Gastroesophageal sphincter (tissue), 4 donors: ENCODE measurements around the gene BRD1. TPM values are rescaled to one million over a fixed set of nuclear protein-coding genes. Genes with fewer than 3 reads are reported as not detected.

Experiments
- ATAC-seq: fragments of 150-250 bp; one replicate; pipeline ENCODE4 v1.9.1; 2016; ENCODE audit warnings: mild to moderate bottlenecking, moderate library complexity
- H3K27ac ChIP-seq, 4 donors: fragments of 200-600 bp; sonication (generic) in 3 of 4; 1 replicate in 3 of 4; 2 replicates in 1 of 4; pipeline ENCODE4 v1.5.1; 2016 to 2019
- H3K27me3 ChIP-seq: fragments of 200-600 bp; sonication (generic); one replicate; pipeline ENCODE4 v1.5.1; 2019
- H3K36me3 ChIP-seq, 2 donors: fragments of 200-600 bp; sonication (generic); one replicate each; pipeline ENCODE4 v1.5.1; 2019; ENCODE audit warnings: control low read depth in 1 of 2
- H3K4me1 ChIP-seq, 3 donors: fragments of 200-600 bp; sonication (generic); 1 replicate in 2 of 3; 2 replicates in 1 of 3; pipeline ENCODE4 v1.5.1; 2016 to 2019; ENCODE audit warnings: control low read depth in 2 of 3
- H3K4me3 ChIP-seq, 2 donors: fragments of 200-600 bp; sonication (generic); one replicate each; pipeline ENCODE4 v1.5.1; 2019; ENCODE audit warnings: mild to moderate bottlenecking in 1 of 2, moderate library complexity in 1 of 2
- H3K9me3 ChIP-seq, 3 donors: fragments of 200-600 bp; sonication (generic); one replicate each; pipeline ENCODE4 v1.5.1; 2017 to 2019; ENCODE audit warnings: control low read depth in 2 of 3
- EP300 ChIP-seq: sonication (generic); formaldehyde crosslinking; IDR thresholded peaks from one replicate; pipeline ENCODE4 v1.6.1; 2017; ENCODE audit warnings: antibody characterized with exemption, mild to moderate bottlenecking
- POLR2A ChIP-seq, 2 donors: fragments of 450-650 bp; IDR thresholded peaks; one replicate each; pipeline ENCODE4 v1.6.1; 2017; ENCODE audit warnings: antibody characterized with exemption in 2 of 2, mild to moderate bottlenecking in 2 of 2, moderate library complexity in 1 of 2
- POLR2AphosphoS5 ChIP-seq: sonication (generic); formaldehyde crosslinking; IDR thresholded peaks from one replicate; pipeline ENCODE4 v1.6.1; 2017; ENCODE audit warnings: antibody characterized with exemption
- WGBS, 2 donors: methylation state at CpG; one replicate each; pipeline ENCODE4 v1.1.5; 2018; ENCODE audit warnings: low coverage in 1 of 2; 5-methylcytosine and 5-hydroxymethylcytosine counted together
- total RNA-seq, 4 donors: library from RNA; depleted of rRNA; stranded (reverse); fragments of >200 nt; gene quantifications; one replicate each; pipeline ENCODE4 v1.1.0, GENCODE V29; 2016
- TF ChIP-seq, protein P1 (sequence below), 4 experiments: fragments of 200-600 bp in 2 of 4; fragments of 450-650 bp in 2 of 4; sonication (generic) in 1 of 4; IDR thresholded peaks; one replicate each; pipeline ENCODE4 v1.5.1; 2017 to 2019; ENCODE audit warnings: antibody characterized with exemption in 4 of 4, mild to moderate bottlenecking in 2 of 4, moderate library complexity in 2 of 4

BRD1 gene
- total RNA-seq, 4 donors from 2014 or later, result 36.0 to 66.0 (median 45.5) TPM

DNA sequence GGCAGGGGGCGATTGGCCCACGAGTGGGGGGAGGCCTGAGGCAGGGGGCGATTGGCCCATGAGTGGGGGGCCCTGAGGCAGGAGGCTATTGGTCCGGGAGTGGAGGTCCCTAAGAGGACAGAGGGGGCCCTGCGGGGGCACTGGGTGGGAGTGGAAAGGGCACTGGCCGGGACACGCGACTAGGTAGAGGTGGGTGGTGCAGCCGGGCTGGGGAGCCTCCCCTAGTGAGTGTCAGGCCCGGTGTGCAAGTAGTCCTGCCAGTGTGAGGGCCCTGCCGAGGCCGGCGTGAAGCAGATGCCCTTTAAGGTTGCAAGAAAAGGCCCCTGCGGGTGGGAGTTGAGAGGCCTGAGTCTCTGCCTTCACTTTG, 909 bp upstream of the BRD1 start:
- ATAC-seq, result no peak
- H3K27ac ChIP-seq, result no peak overlapping the region
- peak overlapping the region in 1 of 2 donors; percentile 86 for H3K4me3 ChIP-seq
- WGBS, 2 donors, result 77 to 88% methylated on average over 10 to 11 of the region's 14 CpGs
- H3K36me3 ChIP-seq, result peaks cover 0 to 15% of the 10 kb centered on the region in 2 donors
- TF ChIP-seq EP300 (no peak), POLR2A (IDR thresholded peaks at IDR 0.05) (no peak), POLR2AphosphoS5 (no peak)
- TF ChIP-seq, protein P1, sequence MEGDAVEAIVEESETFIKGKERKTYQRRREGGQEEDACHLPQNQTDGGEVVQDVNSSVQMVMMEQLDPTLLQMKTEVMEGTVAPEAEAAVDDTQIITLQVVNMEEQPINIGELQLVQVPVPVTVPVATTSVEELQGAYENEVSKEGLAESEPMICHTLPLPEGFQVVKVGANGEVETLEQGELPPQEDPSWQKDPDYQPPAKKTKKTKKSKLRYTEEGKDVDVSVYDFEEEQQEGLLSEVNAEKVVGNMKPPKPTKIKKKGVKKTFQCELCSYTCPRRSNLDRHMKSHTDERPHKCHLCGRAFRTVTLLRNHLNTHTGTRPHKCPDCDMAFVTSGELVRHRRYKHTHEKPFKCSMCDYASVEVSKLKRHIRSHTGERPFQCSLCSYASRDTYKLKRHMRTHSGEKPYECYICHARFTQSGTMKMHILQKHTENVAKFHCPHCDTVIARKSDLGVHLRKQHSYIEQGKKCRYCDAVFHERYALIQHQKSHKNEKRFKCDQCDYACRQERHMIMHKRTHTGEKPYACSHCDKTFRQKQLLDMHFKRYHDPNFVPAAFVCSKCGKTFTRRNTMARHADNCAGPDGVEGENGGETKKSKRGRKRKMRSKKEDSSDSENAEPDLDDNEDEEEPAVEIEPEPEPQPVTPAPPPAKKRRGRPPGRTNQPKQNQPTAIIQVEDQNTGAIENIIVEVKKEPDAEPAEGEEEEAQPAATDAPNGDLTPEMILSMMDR (IDR thresholded peaks at IDR 0.05), result no peak
- no peaks in the 10 kb centered on the region for H3K27me3 ChIP-seq
- H3K9me3 ChIP-seq, result peaks cover 0 to 18% (median 0%) of the 10 kb centered on the region in 3 donors
- peaks cover 0 to 39% (median 30%) of the 10 kb centered on the region in 3 donors for H3K4me1 ChIP-seq

DNA sequence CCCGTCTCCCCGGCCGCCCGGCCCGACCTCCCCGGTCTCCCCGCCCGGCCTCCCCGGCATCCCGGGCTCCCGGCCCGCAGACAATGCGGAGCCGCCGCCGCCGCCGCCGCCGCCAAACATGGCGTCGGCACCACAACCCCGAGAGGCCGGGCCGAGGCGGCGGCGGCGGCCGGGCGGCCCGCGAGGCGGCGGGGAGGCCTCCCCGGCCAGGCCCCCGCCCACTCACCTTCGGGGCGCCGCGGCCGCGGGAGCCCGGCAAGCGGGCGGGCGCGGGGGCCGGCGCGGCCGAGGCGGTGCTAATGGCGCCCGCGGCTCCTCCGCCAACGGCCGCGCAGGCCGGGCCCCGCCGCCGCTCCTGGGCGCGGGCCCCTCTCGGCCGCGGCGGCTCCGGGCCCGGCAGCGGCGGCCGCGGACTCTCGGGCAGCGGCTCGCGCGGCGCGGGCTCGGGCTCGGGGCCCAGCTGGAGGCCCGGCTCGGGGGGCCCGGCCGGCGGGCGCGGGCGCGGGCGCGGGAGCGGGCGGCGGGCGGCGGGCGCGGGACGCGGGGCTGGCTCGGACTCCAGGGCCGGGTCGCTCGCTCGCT, 311 bp downstream of the BRD1 start:
- H3K4me3 ChIP-seq, result peak overlapping the region; percentile 47 to 86
- TF ChIP-seq, protein P1 (IDR thresholded peaks at IDR 0.05), result no peak
- TF ChIP-seq EP300 (no peak), POLR2AphosphoS5 (no peak), POLR2A (IDR thresholded peaks at IDR 0.05) (no peak)
- H3K9me3 ChIP-seq, result peaks cover 0 to 18% (median 0%) of the 10 kb centered on the region in 3 donors
- no peaks in the 10 kb centered on the region for H3K27me3 ChIP-seq
- peaks cover 0 to 28% of the 10 kb centered on the region in 2 donors for H3K36me3 ChIP-seq
- no CpG with 5 or more reads among the region's 110 CpGs for WGBS, 2 donors
- H3K4me1 ChIP-seq, result peaks cover 0 to 51% (median 30%) of the 10 kb centered on the region in 3 donors
- peak; percentile 49 for ATAC-seq
- peak overlapping the region; percentile 77 to 95 (median 88) for H3K27ac ChIP-seq

DNA sequence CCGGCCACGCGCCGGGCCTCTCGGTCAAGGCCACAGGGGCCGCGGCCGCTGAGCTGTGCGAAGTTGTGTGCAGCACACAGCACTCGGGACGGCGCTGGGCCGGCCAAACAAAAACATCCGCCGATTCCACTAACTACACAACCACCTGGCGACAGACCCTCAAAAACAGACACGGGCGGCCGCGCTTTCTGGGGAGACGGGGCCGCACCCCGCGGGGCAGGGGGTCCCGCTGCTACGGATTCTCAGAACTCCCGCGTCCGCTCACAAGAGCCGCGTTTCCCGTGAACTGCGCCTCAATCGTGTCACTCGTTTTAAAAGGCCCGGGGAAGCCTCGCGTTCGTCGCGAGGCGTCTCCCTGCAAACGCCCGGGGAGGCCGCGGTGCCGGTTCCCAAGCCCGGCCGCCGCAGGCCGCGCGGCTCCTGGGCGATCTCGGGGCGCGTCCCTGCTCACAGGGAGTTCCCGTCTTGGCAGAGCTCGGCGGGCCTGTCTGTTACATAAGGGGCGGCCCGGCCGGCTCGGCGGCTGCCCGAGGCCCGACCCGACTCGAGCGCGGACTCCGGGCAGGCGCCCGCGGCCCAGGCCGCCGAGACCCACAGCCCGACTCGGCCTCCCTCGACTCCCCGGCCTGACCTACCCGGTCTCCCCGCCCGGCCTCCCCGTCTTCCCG, 936 bp downstream of the BRD1 start:
- Histone ChIP-seq H3K9me3 (peaks cover 0 to 18% (median 0%) of the 10 kb centered on the region in 3 donors), H3K36me3 (peaks cover 0 to 34% of the 10 kb centered on the region in 2 donors), H3K27me3 (no peaks in the 10 kb centered on the region), H3K27ac (peak overlapping the region; percentile 77 to 95 (median 88)), H3K4me1 (peaks cover 0 to 57% (median 31%) of the 10 kb centered on the region in 3 donors), H3K4me3 (peak overlapping the region; percentile 47 to 86)
- TF ChIP-seq POLR2A (IDR thresholded peaks at IDR 0.05) (peak in 1 of 2 donors; percentile 18), POLR2AphosphoS5 (no peak)
- ATAC-seq, result peak; percentile 62
- no CpG with 5 or more reads among the region's 86 CpGs for WGBS, 2 donors

DNA sequence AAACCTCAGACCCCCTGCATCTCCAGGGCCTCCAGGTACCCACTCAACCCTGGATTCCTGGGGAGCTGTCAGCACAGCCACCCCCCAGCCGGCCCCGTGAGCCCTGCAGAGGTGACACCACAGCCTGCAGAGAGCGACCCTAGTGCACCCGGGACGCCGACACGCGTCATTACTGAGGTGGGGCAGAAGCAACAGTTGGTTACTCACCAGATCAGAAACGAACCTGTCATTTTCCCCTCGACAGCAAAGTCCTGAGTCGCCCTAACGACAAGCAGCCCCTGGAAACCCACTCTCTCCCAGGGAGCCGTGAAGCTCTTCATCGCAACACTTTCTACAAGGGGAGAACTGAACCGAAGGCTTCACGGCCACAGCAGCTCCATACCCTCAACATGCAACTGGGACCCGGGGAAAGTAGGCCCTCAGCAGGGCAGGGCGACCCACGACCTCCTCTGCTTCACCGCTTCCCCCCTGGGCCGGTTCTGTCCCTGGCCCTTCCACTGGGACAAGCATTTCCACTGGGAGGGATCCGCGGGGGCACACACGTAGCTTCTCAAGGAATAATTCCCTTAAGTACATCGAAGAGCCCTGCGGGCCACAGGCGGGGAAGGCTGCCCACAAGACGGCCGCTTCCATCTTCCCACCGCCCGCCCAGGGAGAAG, 1.6 kb downstream of the BRD1 start:
- ATAC-seq, result no peak
- WGBS, 2 donors, result no CpG with 5 or more reads among the region's 31 CpGs
- peaks cover 0 to 11% (median 0%) of the 10 kb centered on the region in 3 donors for H3K9me3 ChIP-seq
- peak overlapping the region in 3 of 4 donors; percentile 84 to 95 (median 93) for H3K27ac ChIP-seq
- H3K36me3 ChIP-seq, result peaks cover 0 to 38% of the 10 kb centered on the region in 2 donors
- H3K4me3 ChIP-seq, result peak overlapping the region; percentile 47 to 86
- TF ChIP-seq, protein P1 (IDR thresholded peaks at IDR 0.05), result no peak
- TF ChIP-seq EP300 (no peak), POLR2AphosphoS5 (no peak), POLR2A (IDR thresholded peaks at IDR 0.05) (no peak)
- peaks cover 0 to 64% (median 33%) of the 10 kb centered on the region in 3 donors for H3K4me1 ChIP-seq
- no peaks in the 10 kb centered on the region for H3K27me3 ChIP-seq

DNA sequence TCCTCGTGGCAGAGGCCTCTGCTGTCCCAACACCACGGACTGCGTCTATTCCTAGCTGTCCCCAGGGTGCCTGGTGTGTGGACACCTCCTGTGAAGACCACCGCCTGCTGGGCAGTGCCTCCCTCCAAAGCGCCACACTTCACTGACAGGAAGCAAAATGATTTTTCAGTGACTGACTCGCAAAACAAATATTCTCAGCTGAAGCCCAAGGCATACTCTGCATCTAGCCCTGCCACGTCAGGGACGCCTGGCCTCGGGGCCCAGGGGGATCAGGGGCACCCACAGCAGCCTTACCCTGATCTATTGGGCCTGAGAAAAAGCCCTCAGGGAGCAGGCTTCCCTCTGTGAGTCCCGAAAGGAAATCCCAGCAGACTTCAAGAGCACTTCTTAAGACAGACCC, 2.2 kb downstream of the BRD1 start:
- H3K4me1 ChIP-seq, result peaks cover 0 to 70% (median 36%) of the 10 kb centered on the region in 3 donors
- ATAC-seq, result no peak
- TF ChIP-seq, protein P1 (IDR thresholded peaks at IDR 0.05), result no peak
- TF ChIP-seq EP300 (no peak), POLR2AphosphoS5 (no peak), POLR2A (IDR thresholded peaks at IDR 0.05) (no peak)
- H3K36me3 ChIP-seq, result peaks cover 0 to 45% of the 10 kb centered on the region in 2 donors
- H3K9me3 ChIP-seq, result peaks cover 0 to 6% (median 0%) of the 10 kb centered on the region in 3 donors
- no peaks in the 10 kb centered on the region for H3K27me3 ChIP-seq
- H3K27ac ChIP-seq, result peak overlapping the region in 1 of 4 donors; percentile 93
- peak overlapping the region in 1 of 2 donors; percentile 86 for H3K4me3 ChIP-seq
- WGBS, 2 donors, result no CpG with 5 or more reads among the region's 10 CpGs
